Measurements from ENCODE around the gene PLPP3. TPM values are rescaled to one million over a fixed set of nuclear protein-coding genes. Genes with fewer than 3 reads are reported as not detected.
A peak's percentile ranks its signal among the peaks of the same experiment; 100 is the strongest.

PLPP3 gene
- total and polyA plus RNA-seq, 12 donors = 16.2 to 136 (median 77.8) TPM

DNA sequence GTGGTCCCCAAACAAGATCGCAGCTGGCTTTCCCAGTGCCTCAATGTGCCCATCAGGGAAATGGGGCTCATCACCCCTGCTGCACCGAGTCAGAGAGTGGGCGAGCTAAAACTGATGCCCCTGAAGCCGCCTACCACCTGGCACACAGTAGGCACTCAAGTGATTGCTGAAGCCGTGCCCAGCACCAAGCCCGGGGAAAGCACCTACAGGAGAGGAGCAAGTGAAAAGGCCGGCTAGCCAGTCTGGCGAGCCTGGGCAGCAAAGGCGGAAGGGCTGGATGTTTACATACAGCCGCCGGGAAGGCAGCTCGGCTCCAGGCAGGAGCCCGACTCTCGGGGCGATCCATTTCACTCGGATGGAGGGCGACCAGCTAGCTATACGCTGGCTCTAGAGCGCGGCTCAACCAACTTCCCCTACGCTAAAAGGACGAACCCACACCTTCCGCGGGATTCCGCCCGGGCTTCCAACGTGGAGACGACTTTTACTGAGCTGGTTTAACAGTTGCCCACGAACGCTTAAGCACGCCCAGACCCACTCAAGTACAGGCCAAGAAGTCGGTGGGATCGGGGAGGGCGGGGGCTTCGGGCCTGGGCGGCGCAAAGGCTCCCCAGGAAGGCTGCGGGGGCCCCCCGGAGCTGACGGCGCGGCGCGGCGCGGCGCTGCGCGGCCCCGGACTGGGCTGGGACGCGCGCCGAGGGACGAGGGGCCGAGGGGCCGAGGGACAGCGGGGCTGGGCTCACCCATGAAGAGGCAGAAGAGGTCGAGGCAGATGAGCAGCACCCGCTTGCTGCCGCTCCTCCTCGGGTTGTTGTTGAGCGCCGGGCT lies 1.0 kb downstream of the PLPP3 start:
- ATAC-seq (peak; percentile 44 to 83 (median 54)), DNase-seq (peak; percentile 32 to 50)
- intact Hi-C loops (cut with DNase I) = loop anchor here (2.0 to 10.0 kb wide), 26 partner anchors 41 to 874 kb away; no protein-coding TSS in a partner anchor
- H3K27me3 ChIP-seq = no peaks in the 10 kb centered on the region
- 1% methylated on average over 58 to 64 of the region's 64 CpGs for WGBS, 2 donors
- peak overlapping the region; percentile 93 to 99 (median 98) for H3K27ac ChIP-seq
- no peaks in the 10 kb centered on the region for H3K36me3 ChIP-seq
- H3K4me3 ChIP-seq = peak overlapping the region; percentile 75 to 98 (median 94)
- peaks cover 3 to 55% (median 27%) of the 10 kb centered on the region in 9 donors for H3K4me1 ChIP-seq
- no peaks in the 10 kb centered on the region for H3K9me3 ChIP-seq
- TF ChIP-seq, protein P1, sequence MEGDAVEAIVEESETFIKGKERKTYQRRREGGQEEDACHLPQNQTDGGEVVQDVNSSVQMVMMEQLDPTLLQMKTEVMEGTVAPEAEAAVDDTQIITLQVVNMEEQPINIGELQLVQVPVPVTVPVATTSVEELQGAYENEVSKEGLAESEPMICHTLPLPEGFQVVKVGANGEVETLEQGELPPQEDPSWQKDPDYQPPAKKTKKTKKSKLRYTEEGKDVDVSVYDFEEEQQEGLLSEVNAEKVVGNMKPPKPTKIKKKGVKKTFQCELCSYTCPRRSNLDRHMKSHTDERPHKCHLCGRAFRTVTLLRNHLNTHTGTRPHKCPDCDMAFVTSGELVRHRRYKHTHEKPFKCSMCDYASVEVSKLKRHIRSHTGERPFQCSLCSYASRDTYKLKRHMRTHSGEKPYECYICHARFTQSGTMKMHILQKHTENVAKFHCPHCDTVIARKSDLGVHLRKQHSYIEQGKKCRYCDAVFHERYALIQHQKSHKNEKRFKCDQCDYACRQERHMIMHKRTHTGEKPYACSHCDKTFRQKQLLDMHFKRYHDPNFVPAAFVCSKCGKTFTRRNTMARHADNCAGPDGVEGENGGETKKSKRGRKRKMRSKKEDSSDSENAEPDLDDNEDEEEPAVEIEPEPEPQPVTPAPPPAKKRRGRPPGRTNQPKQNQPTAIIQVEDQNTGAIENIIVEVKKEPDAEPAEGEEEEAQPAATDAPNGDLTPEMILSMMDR (IDR thresholded peaks at IDR 0.05) = no peak

DNA sequence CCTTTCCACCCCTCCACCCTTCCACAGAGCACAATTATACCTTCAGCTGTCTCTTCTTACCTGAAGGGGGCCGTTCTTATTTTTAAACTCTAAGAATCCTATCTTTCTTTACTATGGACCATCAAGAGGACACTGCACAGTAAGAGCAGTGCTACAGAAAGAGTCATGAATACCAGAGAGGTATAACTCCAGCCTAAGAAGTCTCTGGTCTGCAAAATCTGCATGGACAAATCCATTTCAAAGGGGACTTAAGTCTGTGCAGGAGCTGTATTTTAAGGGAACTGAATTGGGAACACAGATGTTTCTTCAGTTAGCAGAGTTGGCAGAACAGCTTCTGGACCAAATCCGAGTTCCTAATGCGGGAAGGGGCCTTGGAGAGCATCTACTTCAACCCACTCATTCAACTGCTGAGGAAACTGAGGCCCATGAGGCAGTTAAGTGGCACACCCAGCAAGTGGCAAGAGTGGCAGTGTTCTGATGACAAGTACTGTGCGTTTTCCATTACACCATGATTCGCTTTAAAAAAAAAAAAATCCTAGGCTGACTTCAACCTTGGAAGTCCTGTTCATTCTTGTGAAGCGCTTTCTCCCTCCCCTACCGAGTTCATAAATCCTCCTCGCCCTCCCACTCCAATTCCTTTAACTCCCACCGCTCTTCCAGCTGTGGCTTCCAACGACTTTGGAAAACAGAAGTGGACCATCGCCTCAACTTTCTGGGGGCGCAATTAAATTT lies 1.8 kb downstream of the PLPP3 start:
- no peaks in the 10 kb centered on the region for H3K27me3 ChIP-seq
- H3K4me1 ChIP-seq = peaks cover 3 to 63% (median 35%) of the 10 kb centered on the region in 9 donors
- peak in 6 of 8 donors; percentile 1 to 39 (median 22) for ATAC-seq
- DNase-seq = peak in 1 of 2 donors; percentile 21
- H3K27ac ChIP-seq = peak overlapping the region; percentile 93 to 99 (median 98)
- H3K36me3 ChIP-seq = no peaks in the 10 kb centered on the region
- intact Hi-C loops (cut with DNase I) = loop anchor here (2.0 to 10.0 kb wide), 27 partner anchors 40 to 873 kb away; no protein-coding TSS in a partner anchor
- H3K4me3 ChIP-seq = peak overlapping the region; percentile 75 to 98 (median 94)
- H3K9me3 ChIP-seq = no peaks in the 10 kb centered on the region
- WGBS, 2 donors = 6 to 10% methylated on average over 12 of the region's 12 CpGs
- TF ChIP-seq, protein P1 (IDR thresholded peaks at IDR 0.05) = no peak

DNA sequence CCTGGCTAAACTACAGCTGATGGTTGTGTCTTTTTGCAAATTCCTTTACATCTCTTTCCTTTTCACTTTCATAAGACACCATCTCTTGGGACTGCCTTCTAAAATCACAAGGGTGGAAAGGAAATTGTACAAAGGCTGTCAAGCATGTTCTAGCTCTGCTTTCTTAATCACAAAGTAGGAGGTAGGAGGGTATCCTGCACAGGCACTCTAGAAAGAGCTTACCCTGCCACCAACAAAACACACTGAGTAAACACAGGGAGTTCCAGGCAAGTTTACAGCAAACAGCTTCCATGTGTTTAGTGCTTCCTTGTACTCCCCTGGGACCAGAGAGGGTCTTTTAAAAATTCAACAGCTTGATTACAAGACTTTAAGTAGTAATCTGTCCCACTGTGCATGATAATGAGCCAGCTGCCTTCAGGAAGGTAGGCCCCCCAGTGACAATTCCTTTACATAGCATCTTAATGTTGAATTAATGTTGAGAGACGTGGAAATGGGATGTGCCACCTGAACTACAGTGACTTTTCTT lies 2.4 kb downstream of the PLPP3 start:
- Histone ChIP-seq H3K27me3 (no peaks in the 10 kb centered on the region), H3K4me1 (peaks cover 3 to 67% (median 41%) of the 10 kb centered on the region in 9 donors), H3K4me3 (peak overlapping the region; percentile 75 to 98 (median 94)), H3K36me3 (no peaks in the 10 kb centered on the region), H3K27ac (peak overlapping the region; percentile 93 to 99 (median 98)), H3K9me3 (no peaks in the 10 kb centered on the region)
- whole genome bisulfite sequencing, 2 donors = 4 to 10% methylated on average over 1 of the region's 1 CpG
- TF ChIP-seq, protein P1 (IDR thresholded peaks at IDR 0.05) = peak in 8 of 9 donors; percentile 17 to 63 (median 49)
- DNase-seq = peak in 1 of 2 donors; percentile 25
- peak in 4 of 8 donors; percentile 30 to 35 (median 33) for ATAC-seq
- intact Hi-C loops (cut with DNase I) = loop anchor here (2.0 to 10.0 kb wide), 26 partner anchors 40 to 872 kb away; no protein-coding TSS in a partner anchor

DNA sequence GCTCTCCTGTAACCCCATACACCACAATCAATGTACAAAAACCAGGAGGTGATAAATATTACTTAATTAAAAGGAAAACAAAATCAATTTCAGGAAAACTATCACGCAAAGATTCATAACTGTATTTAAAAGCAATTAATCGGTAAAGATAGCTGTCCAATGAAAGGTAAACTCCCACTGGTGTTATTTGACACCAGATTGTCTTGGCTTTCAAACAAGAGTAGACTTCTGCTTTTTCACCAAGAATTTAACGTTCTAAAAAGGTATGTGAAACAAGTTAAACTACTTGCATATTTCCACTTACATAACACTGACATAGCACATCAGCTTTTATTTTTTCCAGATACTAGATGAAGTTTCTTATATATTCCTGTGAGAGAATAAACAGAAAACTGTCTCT lies 3.5 kb downstream of the PLPP3 start:
- no peaks in the 10 kb centered on the region for H3K9me3 ChIP-seq
- H3K4me1 ChIP-seq = peaks cover 3 to 76% (median 52%) of the 10 kb centered on the region in 9 donors
- intact Hi-C loops (cut with DNase I) = loop anchor here (2.0 to 10.0 kb wide), 26 partner anchors 39 to 871 kb away; no protein-coding TSS in a partner anchor
- 18 to 34% methylated on average over 3 of the region's 3 CpGs for WGBS, 2 donors
- DNase-seq (no peak), ATAC-seq (no peak)
- H3K27me3 ChIP-seq = no peaks in the 10 kb centered on the region
- peak overlapping the region in 8 of 10 donors; percentile 93 to 99 (median 98) for H3K27ac ChIP-seq
- TF ChIP-seq, protein P1 (IDR thresholded peaks at IDR 0.05) = no peak
- peak overlapping the region in 9 of 10 donors; percentile 76 to 98 (median 94) for H3K4me3 ChIP-seq
- H3K36me3 ChIP-seq = no peaks in the 10 kb centered on the region
